Osteoblast (primary cell): ENCODE results near the gene PTPRK. TPM values are rescaled to one million over a fixed set of nuclear protein-coding genes. Genes with fewer than 3 reads are reported as not detected.

Experiments
- DNase-seq: peaks from one replicate; pipeline ENCODE4 v3.0.0; 2011; ENCODE audit warnings: low spot score, mixed read lengths; ENCODE audit not compliant: insufficient read length; ENCODE audit errors: missing footprints
- H2AFZ ChIP-seq: 2 replicates; pipeline ENCODE4 v1.6.0; 2011; ENCODE audit warnings: mild to moderate bottlenecking, low read length
- H3K27ac ChIP-seq: 2 replicates; pipeline ENCODE4 v1.5.1; 2011; ENCODE audit warnings: mild to moderate bottlenecking, low read depth, low read length, moderate library complexity
- H3K27me3 ChIP-seq: 2 replicates; pipeline ENCODE4 v1.6.0; 2012; ENCODE audit warnings: mild to moderate bottlenecking, control low read depth, inconsistent platforms, low read length, moderate library complexity; ENCODE audit not compliant: insufficient read depth
- H3K36me3 ChIP-seq: 2 replicates; pipeline ENCODE4 v1.5.1; 2011; ENCODE audit warnings: mild to moderate bottlenecking, low read length, control low read depth, moderate library complexity; ENCODE audit not compliant: insufficient read depth
- H3K4me1 ChIP-seq: 2 replicates; pipeline ENCODE4 v1.5.1; 2011; ENCODE audit warnings: mild to moderate bottlenecking, low read length, control low read depth, moderate library complexity; ENCODE audit not compliant: insufficient read depth
- H3K4me2 ChIP-seq: 2 replicates; pipeline ENCODE4 v1.6.0; 2011; ENCODE audit warnings: mild to moderate bottlenecking, low read length; ENCODE audit not compliant: insufficient read depth
- H3K4me3 ChIP-seq: fragments of 200-600 bp; sonication (generic); 3 replicates; pipeline ENCODE4 v1.5.1; 2012; ENCODE audit warnings: mild to moderate bottlenecking, low read length, inconsistent platforms; ENCODE audit not compliant: insufficient read depth
- H3K79me2 ChIP-seq: 2 replicates; pipeline ENCODE4 v1.6.0; 2012; ENCODE audit warnings: mild to moderate bottlenecking, low read length, control low read depth, inconsistent platforms; ENCODE audit not compliant: insufficient read depth
- H3K9me3 ChIP-seq: 2 replicates; pipeline ENCODE4 v1.5.1; 2011; ENCODE audit warnings: low read depth, low read length, control low read depth
- H4K20me1 ChIP-seq: 2 replicates; pipeline ENCODE4 v1.6.0; 2012; ENCODE audit warnings: mild to moderate bottlenecking, low read length, control low read depth; ENCODE audit not compliant: insufficient read depth
- total RNA-seq: library from RNA; depleted of rRNA; stranded (reverse); fragments of >200 nt; gene quantifications from 2 replicates; pipeline ENCODE4 v1.2.3, GENCODE V29; 2012
- TF ChIP-seq, protein P1 (sequence below): IDR thresholded peaks from 2 replicates; pipeline ENCODE4 v1.5.1; 2011; ENCODE audit warnings: mild to moderate bottlenecking, low read depth, low read length, moderate library complexity; ENCODE audit errors: extremely low read depth

PTPRK gene
- total RNA-seq, 1 donor, result 165 TPM

- peaks cover 40% of the 10 kb centered on the region for H3K79me2 ChIP-seq
- no peak overlapping the region for H2AFZ ChIP-seq
- H3K4me1 ChIP-seq, result no peaks in the 10 kb centered on the region
- TF ChIP-seq, protein P1, sequence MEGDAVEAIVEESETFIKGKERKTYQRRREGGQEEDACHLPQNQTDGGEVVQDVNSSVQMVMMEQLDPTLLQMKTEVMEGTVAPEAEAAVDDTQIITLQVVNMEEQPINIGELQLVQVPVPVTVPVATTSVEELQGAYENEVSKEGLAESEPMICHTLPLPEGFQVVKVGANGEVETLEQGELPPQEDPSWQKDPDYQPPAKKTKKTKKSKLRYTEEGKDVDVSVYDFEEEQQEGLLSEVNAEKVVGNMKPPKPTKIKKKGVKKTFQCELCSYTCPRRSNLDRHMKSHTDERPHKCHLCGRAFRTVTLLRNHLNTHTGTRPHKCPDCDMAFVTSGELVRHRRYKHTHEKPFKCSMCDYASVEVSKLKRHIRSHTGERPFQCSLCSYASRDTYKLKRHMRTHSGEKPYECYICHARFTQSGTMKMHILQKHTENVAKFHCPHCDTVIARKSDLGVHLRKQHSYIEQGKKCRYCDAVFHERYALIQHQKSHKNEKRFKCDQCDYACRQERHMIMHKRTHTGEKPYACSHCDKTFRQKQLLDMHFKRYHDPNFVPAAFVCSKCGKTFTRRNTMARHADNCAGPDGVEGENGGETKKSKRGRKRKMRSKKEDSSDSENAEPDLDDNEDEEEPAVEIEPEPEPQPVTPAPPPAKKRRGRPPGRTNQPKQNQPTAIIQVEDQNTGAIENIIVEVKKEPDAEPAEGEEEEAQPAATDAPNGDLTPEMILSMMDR, result no peak
- peaks cover 2% of the 10 kb centered on the region for H3K9me3 ChIP-seq
- H4K20me1 ChIP-seq, result no peaks in the 10 kb centered on the region
- no peak for DNase-seq
- H3K4me2 ChIP-seq, result no peak overlapping the region
- no peak overlapping the region for H3K27ac ChIP-seq
- H3K27me3 ChIP-seq, result no peaks in the 10 kb centered on the region
- no peak overlapping the region for H3K4me3 ChIP-seq
- peaks cover 6% of the 10 kb centered on the region for H3K36me3 ChIP-seq
Observed at GRCh38 chr6:128376952-128377503, 143.4 kb downstream of the PTPRK start.

- TF ChIP-seq, protein P1, result no peak
- peak overlapping the region; percentile 8 for H3K27ac ChIP-seq
- no peaks in the 10 kb centered on the region for H3K9me3 ChIP-seq
- no peaks in the 10 kb centered on the region for H3K27me3 ChIP-seq
- H3K79me2 ChIP-seq, result peaks cover 55% of the 10 kb centered on the region
- H4K20me1 ChIP-seq, result peaks cover 12% of the 10 kb centered on the region
- H2AFZ ChIP-seq, result no peak overlapping the region
- no peaks in the 10 kb centered on the region for H3K4me1 ChIP-seq
- no peak for DNase-seq
- no peak overlapping the region for H3K4me3 ChIP-seq
- no peak overlapping the region for H3K4me2 ChIP-seq
- no peaks in the 10 kb centered on the region for H3K36me3 ChIP-seq
Observed at GRCh38 chr6:128371136-128371535, 149.3 kb downstream of the PTPRK start.

DNA sequence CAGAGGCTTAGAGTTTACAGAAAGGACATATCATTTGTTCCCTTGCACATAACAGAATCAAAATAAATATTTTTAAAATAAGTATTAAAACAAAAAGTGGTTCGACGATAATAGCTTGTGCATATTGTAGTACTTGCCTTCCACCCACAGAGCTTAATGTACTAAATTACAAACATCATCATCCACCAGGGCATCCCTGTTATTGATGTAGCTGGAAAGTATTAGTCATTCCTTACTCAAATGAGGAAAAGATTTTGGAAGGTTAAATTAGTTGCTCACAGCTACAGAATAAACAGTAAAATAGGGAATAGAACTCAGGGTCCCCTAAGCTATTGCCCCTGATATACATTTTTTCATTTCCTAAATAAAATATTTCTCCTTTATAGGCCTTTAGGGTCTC lies 150.3 kb downstream of the PTPRK start:
- no peaks in the 10 kb centered on the region for H3K4me1 ChIP-seq
- peak overlapping the region; percentile 44 for H3K27ac ChIP-seq
- H3K9me3 ChIP-seq, result no peaks in the 10 kb centered on the region
- TF ChIP-seq, protein P1, result peak; percentile 11
- H3K36me3 ChIP-seq, result no peaks in the 10 kb centered on the region
- H2AFZ ChIP-seq, result no peak overlapping the region
- no peak overlapping the region for H3K4me2 ChIP-seq
- DNase-seq, result no peak
- no peak overlapping the region for H3K4me3 ChIP-seq
- H3K27me3 ChIP-seq, result no peaks in the 10 kb centered on the region
- H3K79me2 ChIP-seq, result peaks cover 61% of the 10 kb centered on the region
- H4K20me1 ChIP-seq, result peaks cover 13% of the 10 kb centered on the region

DNA sequence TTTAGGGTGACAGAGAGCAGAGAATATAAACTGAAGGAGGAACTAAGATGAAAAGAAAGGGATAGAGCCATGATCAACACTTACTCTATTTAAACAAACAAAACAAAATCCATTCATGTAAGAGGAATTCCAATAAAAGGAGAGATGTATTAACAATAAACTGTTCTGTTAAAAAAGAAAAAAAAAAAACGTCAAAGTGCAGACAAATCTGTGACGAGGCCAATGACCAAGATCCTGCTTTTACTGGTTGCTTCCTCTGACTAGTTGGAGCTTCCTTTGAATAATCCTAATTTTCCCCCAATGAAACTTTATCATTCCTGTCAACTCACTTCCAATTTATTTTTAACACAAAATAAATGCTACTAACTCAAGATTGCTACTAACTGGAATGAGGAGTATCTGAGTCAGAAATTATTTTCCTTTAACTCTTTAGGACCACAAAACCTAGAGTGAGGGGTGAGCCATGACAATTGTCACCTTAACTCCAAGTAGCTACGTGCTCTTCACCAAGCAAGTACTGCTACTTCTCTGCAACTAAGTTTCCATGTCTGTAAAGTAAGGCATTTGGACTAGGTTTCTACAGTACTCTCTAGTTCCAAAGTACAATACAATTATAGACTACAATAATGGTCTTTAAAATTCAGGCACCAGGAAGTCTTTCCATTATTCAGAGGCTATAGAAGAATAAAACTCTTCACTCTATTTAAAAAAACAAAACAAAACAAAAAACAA lies 152.0 kb downstream of the PTPRK start:
- Histone ChIP-seq H3K4me3 (no peak overlapping the region), H3K36me3 (no peaks in the 10 kb centered on the region), H3K27ac (peak overlapping the region; percentile 38), H3K4me2 (no peak overlapping the region), H2AFZ (no peak overlapping the region), H3K4me1 (no peaks in the 10 kb centered on the region), H4K20me1 (peaks cover 17% of the 10 kb centered on the region), H3K79me2 (peaks cover 61% of the 10 kb centered on the region), H3K27me3 (no peaks in the 10 kb centered on the region), H3K9me3 (no peaks in the 10 kb centered on the region)
- TF ChIP-seq, protein P1, result no peak
- DNase-seq, result no peak
